NCI-H510A treated with DMSO at 0.1 percent for 48 hours (cell line): ENCODE results near the gene GDE1.

Experiments used
- DNase-seq: peaks from one replicate; lab custom pipeline; 2025; lab: John Stamatoyannopoulos, UW

The GDE1 gene

GRCh38 chr16:19523559-19524355 lies 1.9 kb upstream of the GDE1 start, which contains the start of gene CCP110:
CCP110 (plus strand) TSS chr16:19523942; CDS start chr16:19527882, 3,940 bp downstream.
- peak; percentile 99 for DNase-seq

- DNase-seq: no peak
These were observed 1.3 kb upstream of the GDE1 start for GRCh38 chr16:19523184-19523558.

GRCh38 chr16:19522760-19523159 lies 862 bp upstream of the GDE1 start:
- no peak for DNase-seq

GRCh38 chr16:19522397-19522732 lies 467 bp upstream of the GDE1 start:
- peak; percentile 96 for DNase-seq

GRCh38 chr16:19520861-19521331 lies 1.0 kb downstream of the GDE1 start:
- DNase-seq: peak; percentile 72

- DNase-seq: no peak
These were observed 3.5 kb downstream of the GDE1 start for GRCh38 chr16:19518388-19518787.

GRCh38 chr16:19517424-19518089 lies 4.3 kb downstream of the GDE1 start:
- DNase-seq: no peak

GRCh38 chr16:19515757-19516156 lies 6.1 kb downstream of the GDE1 start:
- no peak for DNase-seq

- no peak for DNase-seq
These were observed 8.4 kb downstream of the GDE1 start for GRCh38 chr16:19513377-19514053.

- DNase-seq: no peak
These were observed 9.6 kb downstream of the GDE1 start for GRCh38 chr16:19512297-19512696.

GRCh38 chr16:19507867-19508266 lies 14.0 kb downstream of the GDE1 start:
- no peak for DNase-seq

- DNase-seq: no peak
These were observed 14.9 kb downstream of the GDE1 start for GRCh38 chr16:19506965-19507364.

GRCh38 chr16:19505600-19506303 lies 16.1 kb downstream of the GDE1 start:
- DNase-seq: no peak

GRCh38 chr16:19503461-19504075 lies 18.3 kb downstream of the GDE1 start:
- no peak for DNase-seq

- peak; percentile 100 for DNase-seq
These were observed 19.3 kb downstream of the GDE1 start for GRCh38 chr16:19502395-19503131.

GRCh38 chr16:19499481-19499880 lies 22.4 kb downstream of the GDE1 start:
- DNase-seq: no peak

- no peak for DNase-seq
These were observed 22.9 kb downstream of the GDE1 start for GRCh38 chr16:19499006-19499405.

- DNase-seq: no peak
These were observed 24.7 kb downstream of the GDE1 start for GRCh38 chr16:19497176-19497575.

- DNase-seq: no peak
These were observed 31.3 kb downstream of the GDE1 start for GRCh38 chr16:19490619-19491018.

GRCh38 chr16:19488213-19488640 lies 33.7 kb downstream of the GDE1 start:
- no peak for DNase-seq

GRCh38 chr16:19486750-19487325 lies 35.1 kb downstream of the GDE1 start:
- DNase-seq: no peak
